Left cardiac atrium (tissue), 4 donors: ENCODE results near the gene PUSL1. TPM values are rescaled to one million over a fixed set of nuclear protein-coding genes. Genes with fewer than 3 reads are reported as not detected.
A peak's percentile ranks its signal among the peaks of the same experiment; 100 is the strongest.
"Not testable (repeated sequence)": the region's sequence is repeated elsewhere in the genome, so short reads cannot be mapped to it uniquely, and the experiment has no call there.

Experiments used
- ATAC-seq, 2 donors: fragments of 200-7000 bp; cut with Tn5 transposase; one replicate each; pipeline ENCODE4 v1.9.1; 2020; ENCODE audit warnings: mild to moderate bottlenecking in 2 of 2, moderate library complexity in 2 of 2
- DNase-seq: peaks from one replicate; pipeline ENCODE4 v3.0.0-alpha.2; 2020
- intact Hi-C, 2 donors: fragments of 100-400 bp; cut with DNase I; formaldehyde crosslinking; loops; one replicate each; pipeline versions ENCODE4 v1.14.1 to v1.15.1; 2022 to 2023
- total RNA-seq, 2 donors: library from RNA; stranded (reverse); fragmentation: NEBNext Ultra II Directional; extraction: Animal tissue kit (Norgen Biotek cat#: 25700); gene quantifications; one replicate each; pipeline ENCODE4 v1.2.1, GENCODE V29; 2021
- donor health status: DM: no; HTN: yes; CAD: no.
- donor health status: DM: no; HTN: yes; CAD: no; lungs with severe emphysema.
- donor health status: DM: yes; HTN: yes; CAD: no.
- donor health status: Dilated cardiomyopathy.

The PUSL1 gene
- total RNA-seq, 2 donors from 2014 or later: 11.4 to 12.2 TPM

GRCh38 chr1:1306070-1306660 is 2.2 kb upstream of the PUSL1 start:
- ATAC-seq (no peak), DNase-seq (no peak)
- intact Hi-C loops: no loop called here

GRCh38 chr1:1306661-1307260 is 1.6 kb upstream of the PUSL1 start:
- no peak for DNase-seq
- intact Hi-C loops: no loop called here
- ATAC-seq: no peak

- intact Hi-C loops: no loop called here
- DNase-seq (peak; percentile 71), ATAC-seq (peak in 1 of 2 donors; percentile 0)
Measured at GRCh38 chr1:1307261-1307922, 1.0 kb upstream of the PUSL1 start.

- intact Hi-C loops: no loop called here
- ATAC-seq: peak; percentile 0 to 1
Measured at GRCh38 chr1:1308756-1309250, 406 bp downstream of the PUSL1 start.

GRCh38 chr1:1309251-1310108 is 1.1 kb downstream of the PUSL1 start:
- DNase-seq (peak; percentile 55), ATAC-seq (no peak)
- intact Hi-C loops: no loop called here

More at GRCh38 chr1:1308756-1309250, 406 bp downstream of the PUSL1 start:
- peak; percentile 53 for DNase-seq

GRCh38 chr1:1310109-1310385 is 1.6 kb downstream of the PUSL1 start:
- intact Hi-C loops: no loop called here
- ATAC-seq (no peak), DNase-seq (no peak)

GRCh38 chr1:1310476-1311053 is 2.2 kb downstream of the PUSL1 start:
- DNase-seq (no peak), ATAC-seq (no peak)
- intact Hi-C loops: no loop called here

- no peak for DNase-seq
- intact Hi-C loops: no loop called here
- no peak for ATAC-seq
Measured at GRCh38 chr1:1311107-1312104, 3.0 kb downstream of the PUSL1 start.

GRCh38 chr1:1312450-1313314 is 4.3 kb downstream of the PUSL1 start:
- ATAC-seq (no peak), DNase-seq (no peak)
- intact Hi-C loops: no loop called here

- intact Hi-C loops: no loop called here
- DNase-seq: no peak
- no peak for ATAC-seq
Measured at GRCh38 chr1:1313500-1314236, 5.3 kb downstream of the PUSL1 start.

GRCh38 chr1:1314237-1314586 is 5.8 kb downstream of the PUSL1 start:
- intact Hi-C loops: no loop called here
- ATAC-seq (no peak), DNase-seq (no peak)

GRCh38 chr1:1314678-1315335 is 6.4 kb downstream of the PUSL1 start:
- intact Hi-C loops: no loop called here
- ATAC-seq (no peak), DNase-seq (no peak)

- intact Hi-C loops: no loop called here
- ATAC-seq (no peak), DNase-seq (no peak)
Measured at GRCh38 chr1:1315435-1315954, 7.1 kb downstream of the PUSL1 start.

- intact Hi-C loops, ATAC-seq, DNase-seq: not testable (repeated sequence)
Measured at GRCh38 chr1:1316199-1316598, 7.8 kb downstream of the PUSL1 start.

GRCh38 chr1:1317420-1317819 is 9.0 kb downstream of the PUSL1 start:
- intact Hi-C loops: no loop called here
- ATAC-seq (no peak), DNase-seq (no peak)

- intact Hi-C loops: no loop called here
- DNase-seq (peak; percentile 88), ATAC-seq (peak; percentile 64 to 84)
Measured at GRCh38 chr1:1318131-1318652, 9.8 kb downstream of the PUSL1 start.
